Parathyroid adenoma (tissue), 2 donors: ENCODE measurements around the gene H19.

ENCODE experiments used
- H2AFZ ChIP-seq: fragments of 300-600 bp; sonication (generic); one replicate; pipeline ENCODE4 v1.7.0; 2017; ENCODE audit warnings: antibody characterized with exemption, mild to moderate bottlenecking
- H3K27ac ChIP-seq: fragments of 300-600 bp; sonication (generic); one replicate; pipeline ENCODE4 v1.7.0; 2017
- H3K27me3 ChIP-seq: fragments of 300-600 bp; sonication (generic); one replicate; pipeline ENCODE4 v1.7.0; 2017; ENCODE audit warnings: low read length; ENCODE audit not compliant: control insufficient read depth, insufficient read depth
- H3K36me3 ChIP-seq: fragments of 300-600 bp; sonication (generic); one replicate; pipeline ENCODE4 v1.7.0; 2017; ENCODE audit warnings: low read length; ENCODE audit not compliant: control insufficient read depth, insufficient read depth
- H3K4me1 ChIP-seq: fragments of 300-600 bp; sonication (generic); one replicate; pipeline ENCODE4 v1.7.0; 2017; ENCODE audit warnings: control low read depth
- H3K4me2 ChIP-seq: fragments of 300-600 bp; sonication (generic); one replicate; pipeline ENCODE4 v1.7.0; 2017; ENCODE audit warnings: low read length
- H3K4me3 ChIP-seq: fragments of 300-600 bp; sonication (generic); one replicate; pipeline ENCODE4 v1.7.0; 2017; ENCODE audit warnings: low read depth, low read length
- H3K79me2 ChIP-seq: fragments of 300-600 bp; sonication (generic); one replicate; pipeline ENCODE4 v1.7.0; 2017; ENCODE audit warnings: control low read depth
- H3K9ac ChIP-seq: fragments of 300-600 bp; sonication (generic); one replicate; pipeline ENCODE4 v1.7.0; 2017; ENCODE audit warnings: mild to moderate bottlenecking
- H3K9me3 ChIP-seq: fragments of 300-600 bp; sonication (generic); one replicate; pipeline ENCODE4 v1.7.0; 2017; ENCODE audit warnings: low read length; ENCODE audit not compliant: control insufficient read depth
- TF ChIP-seq, protein P1 (sequence below): fragments of 300-600 bp; sonication (generic); IDR thresholded peaks from one replicate; pipeline ENCODE4 v1.7.0; 2017; ENCODE audit warnings: antibody characterized with exemption, mild to moderate bottlenecking
- donor health status: primary hyperparathyroidism.

Gene H19

DNA sequence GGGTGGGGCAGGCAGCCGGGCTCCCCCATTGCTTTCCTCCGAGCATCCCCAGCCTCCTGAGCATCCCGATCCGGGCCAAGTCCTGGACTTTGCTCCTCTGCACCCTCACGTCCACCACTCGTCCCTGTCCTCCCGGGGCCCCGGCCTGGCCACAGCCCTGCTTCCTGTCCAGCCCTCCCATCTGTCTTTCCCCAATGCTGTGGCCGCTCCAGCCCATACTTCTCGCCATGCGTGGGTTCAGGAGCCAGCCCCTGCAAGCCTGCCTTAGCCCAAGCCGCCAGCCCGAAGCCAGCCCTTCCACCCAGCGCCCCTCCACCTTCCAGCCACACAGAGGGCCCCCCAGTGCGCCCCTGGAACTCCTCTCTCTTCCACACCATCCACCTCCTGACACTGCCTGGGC lies 26.7 kb downstream of the H19 start:
- Histone ChIP-seq H3K9me3 (no peaks in the 10 kb centered on the region), H3K27me3 (no peaks in the 10 kb centered on the region), H3K79me2 (no peaks in the 10 kb centered on the region), H3K4me2 (no peak overlapping the region), H3K4me3 (no peak overlapping the region), H3K4me1 (no peaks in the 10 kb centered on the region), H3K27ac (no peak overlapping the region), H3K9ac (no peak overlapping the region), H3K36me3 (no peaks in the 10 kb centered on the region), H2AFZ (no peak overlapping the region)
- TF ChIP-seq, protein P1, sequence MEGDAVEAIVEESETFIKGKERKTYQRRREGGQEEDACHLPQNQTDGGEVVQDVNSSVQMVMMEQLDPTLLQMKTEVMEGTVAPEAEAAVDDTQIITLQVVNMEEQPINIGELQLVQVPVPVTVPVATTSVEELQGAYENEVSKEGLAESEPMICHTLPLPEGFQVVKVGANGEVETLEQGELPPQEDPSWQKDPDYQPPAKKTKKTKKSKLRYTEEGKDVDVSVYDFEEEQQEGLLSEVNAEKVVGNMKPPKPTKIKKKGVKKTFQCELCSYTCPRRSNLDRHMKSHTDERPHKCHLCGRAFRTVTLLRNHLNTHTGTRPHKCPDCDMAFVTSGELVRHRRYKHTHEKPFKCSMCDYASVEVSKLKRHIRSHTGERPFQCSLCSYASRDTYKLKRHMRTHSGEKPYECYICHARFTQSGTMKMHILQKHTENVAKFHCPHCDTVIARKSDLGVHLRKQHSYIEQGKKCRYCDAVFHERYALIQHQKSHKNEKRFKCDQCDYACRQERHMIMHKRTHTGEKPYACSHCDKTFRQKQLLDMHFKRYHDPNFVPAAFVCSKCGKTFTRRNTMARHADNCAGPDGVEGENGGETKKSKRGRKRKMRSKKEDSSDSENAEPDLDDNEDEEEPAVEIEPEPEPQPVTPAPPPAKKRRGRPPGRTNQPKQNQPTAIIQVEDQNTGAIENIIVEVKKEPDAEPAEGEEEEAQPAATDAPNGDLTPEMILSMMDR, result no peak

DNA sequence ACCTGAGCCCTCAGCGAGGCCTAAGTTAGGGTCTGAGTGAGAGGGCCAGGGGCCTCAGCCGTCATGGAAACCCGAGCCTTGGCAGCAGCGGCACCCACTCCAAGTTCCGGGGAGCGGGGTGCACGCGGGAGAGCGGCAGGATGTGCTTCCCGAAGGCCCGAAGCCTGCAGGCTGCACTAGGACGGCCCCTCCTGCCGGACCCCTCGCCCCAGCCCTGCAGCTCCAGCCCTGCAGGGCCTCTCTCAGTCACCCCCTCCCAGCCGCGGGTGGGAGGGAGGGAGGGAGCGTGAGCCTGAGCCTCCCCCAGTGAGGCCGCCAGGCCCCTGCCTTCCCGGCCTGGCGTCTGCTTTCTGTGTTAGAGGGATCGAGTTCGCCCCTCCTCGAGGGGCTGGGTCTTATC lies 27.9 kb downstream of the H19 start:
- Histone ChIP-seq H3K4me1 (no peaks in the 10 kb centered on the region), H3K4me2 (no peak overlapping the region), H3K9ac (no peak overlapping the region), H3K27ac (no peak overlapping the region), H3K27me3 (no peaks in the 10 kb centered on the region), H3K9me3 (no peaks in the 10 kb centered on the region), H3K79me2 (no peaks in the 10 kb centered on the region), H3K36me3 (no peaks in the 10 kb centered on the region), H2AFZ (no peak overlapping the region), H3K4me3 (no peak overlapping the region)
- TF ChIP-seq, protein P1, result no peak

DNA sequence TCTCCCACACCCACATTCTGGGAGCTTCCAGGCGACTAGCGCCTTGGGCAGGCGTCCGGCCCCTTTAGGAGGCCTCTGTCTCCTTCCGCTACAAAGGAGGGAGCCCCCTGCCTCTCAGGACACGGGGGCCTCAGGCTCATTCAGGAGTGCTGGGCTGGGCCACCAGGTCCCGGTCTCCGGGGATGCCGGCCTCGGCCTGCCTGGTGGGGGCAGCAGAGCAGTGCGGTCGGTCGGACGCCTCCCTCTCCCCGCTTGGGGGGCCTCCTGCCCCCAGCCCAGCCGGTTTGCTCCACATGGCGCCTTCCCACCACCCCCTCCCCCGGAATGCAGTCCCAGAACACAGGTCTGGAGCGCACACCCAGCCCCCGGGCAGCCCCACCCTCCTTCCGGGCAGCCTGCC lies 28.6 kb downstream of the H19 start:
- Histone ChIP-seq H3K4me2 (no peak overlapping the region), H3K27ac (no peak overlapping the region), H3K9me3 (no peaks in the 10 kb centered on the region), H3K4me1 (no peaks in the 10 kb centered on the region), H3K27me3 (no peaks in the 10 kb centered on the region), H3K9ac (no peak overlapping the region), H3K4me3 (no peak overlapping the region), H2AFZ (no peak overlapping the region), H3K79me2 (no peaks in the 10 kb centered on the region), H3K36me3 (no peaks in the 10 kb centered on the region)
- TF ChIP-seq, protein P1, result no peak

DNA sequence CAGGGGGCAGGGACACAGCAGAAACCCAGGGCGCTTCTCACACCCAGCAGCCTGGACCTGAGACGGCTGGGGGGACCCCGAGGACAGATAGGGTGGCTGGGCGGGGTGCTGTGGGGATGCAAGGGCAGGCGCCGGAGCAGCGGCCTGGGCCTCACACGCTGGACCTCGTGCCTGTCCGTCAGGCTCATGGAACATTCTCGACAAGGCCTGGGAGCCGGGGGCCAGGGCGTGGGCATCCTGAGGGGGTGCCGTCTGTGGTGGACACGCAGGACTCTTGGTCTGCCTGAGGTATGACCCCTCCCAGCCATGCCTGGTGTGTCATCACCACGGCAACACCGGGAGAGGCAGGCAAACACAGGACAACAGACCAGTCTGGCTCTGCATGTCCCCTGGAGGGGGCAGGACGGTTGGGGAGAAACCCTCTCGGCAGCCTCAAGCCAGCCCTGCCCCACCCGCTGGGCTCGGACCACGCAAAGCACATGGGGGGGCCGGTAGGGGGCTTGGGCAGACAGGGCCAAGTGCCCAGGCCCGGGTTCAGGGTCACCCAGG lies 29.1 kb downstream of the H19 start:
- Histone ChIP-seq H3K9ac (no peak overlapping the region), H3K4me1 (no peaks in the 10 kb centered on the region), H3K27ac (no peak overlapping the region), H3K4me2 (no peak overlapping the region), H3K36me3 (no peaks in the 10 kb centered on the region), H3K79me2 (no peaks in the 10 kb centered on the region), H2AFZ (no peak overlapping the region), H3K4me3 (no peak overlapping the region), H3K9me3 (no peaks in the 10 kb centered on the region), H3K27me3 (no peaks in the 10 kb centered on the region)
- TF ChIP-seq, protein P1, result no peak

DNA sequence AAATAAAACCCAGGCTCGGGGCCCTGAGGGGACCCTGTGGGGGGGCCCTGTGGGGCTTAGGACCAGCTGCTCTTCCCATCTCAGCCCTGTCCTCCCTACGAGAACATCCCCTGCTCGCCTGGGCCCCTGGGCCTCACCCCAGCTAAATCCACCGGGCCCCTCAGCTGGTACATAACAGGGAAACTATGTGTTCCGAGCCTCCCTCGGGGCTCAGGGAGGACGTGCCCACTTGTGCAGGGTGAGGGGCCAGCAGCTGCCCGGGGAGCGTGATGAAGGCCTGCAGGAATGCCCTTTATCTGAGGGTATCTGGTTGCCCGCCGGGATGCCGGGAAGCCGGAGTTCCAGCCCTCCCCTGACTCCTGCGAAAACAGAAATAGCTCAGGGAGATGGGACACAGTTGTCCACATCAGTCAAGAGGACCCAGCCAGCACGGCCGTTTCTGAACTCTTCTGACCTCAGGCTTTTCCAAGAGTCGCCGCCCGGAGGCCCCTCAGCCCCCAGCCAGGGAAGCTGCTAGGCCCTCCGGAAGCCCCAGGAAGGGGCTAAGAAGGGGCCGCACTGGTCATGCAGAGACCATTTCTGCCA lies 29.9 kb downstream of the H19 start:
- H3K4me1 ChIP-seq, result no peaks in the 10 kb centered on the region
- no peak overlapping the region for H2AFZ ChIP-seq
- no peaks in the 10 kb centered on the region for H3K36me3 ChIP-seq
- no peak overlapping the region for H3K4me2 ChIP-seq
- no peaks in the 10 kb centered on the region for H3K79me2 ChIP-seq
- TF ChIP-seq, protein P1, result no peak
- H3K27me3 ChIP-seq, result no peaks in the 10 kb centered on the region
- no peak overlapping the region for H3K9ac ChIP-seq
- no peak overlapping the region for H3K4me3 ChIP-seq
- H3K27ac ChIP-seq, result no peak overlapping the region
- H3K9me3 ChIP-seq, result no peaks in the 10 kb centered on the region
